ENCODE measurements around the gene OR52N2.

GRCh38 chr11:5833446-5833845 lies 24.7 kb downstream of the OR52N2 start:
- TF ChIP-seq CTCF (optimal IDR thresholded peaks at IDR 0.05 in 1 of 3, IDR thresholded peaks at IDR 0.05 in 1 of 3, conservative IDR thresholded peaks at IDR 0.05 in 1 of 3; ENCODE audit: extremely low read depth in 1 of 3, insufficient read depth in 2 of 3, low read length in 3 of 3) (no peak), EZH2 (IDR thresholded peaks at IDR 0.05; ENCODE audit: low read length) (no peak)
